GM12801 (cell line): ENCODE data around the gene MUC5B.

ENCODE experiments used
- CTCF ChIP-seq: IDR thresholded peaks from one replicate; pipeline ENCODE4 v1.5.1; 2011; ENCODE audit warnings: control low read depth; ENCODE audit not compliant: insufficient read length; ENCODE audit errors: extremely low read depth

The MUC5B gene

GRCh38 chr11:1209371-1210057 is 13.4 kb upstream of the MUC5B start:
- no peak for TF ChIP-seq CTCF

- TF ChIP-seq CTCF, result no peak
These were observed 11.0 kb upstream of the MUC5B start for GRCh38 chr11:1211838-1212237.

GRCh38 chr11:1217151-1217550 is 5.7 kb upstream of the MUC5B start:
- no peak for TF ChIP-seq CTCF

- TF ChIP-seq CTCF, result no peak
These were observed 4.5 kb upstream of the MUC5B start for GRCh38 chr11:1218256-1218787.

- TF ChIP-seq CTCF, result no peak
These were observed 3.9 kb upstream of the MUC5B start for GRCh38 chr11:1218788-1219445.

GRCh38 chr11:1219446-1219833 is 3.4 kb upstream of the MUC5B start:
- no peak for TF ChIP-seq CTCF

GRCh38 chr11:1219834-1220815 is 2.7 kb upstream of the MUC5B start:
- TF ChIP-seq CTCF, result no peak
